C4-2B (cell line): ENCODE data around the gene SEPTIN12.

Experiments used
- ZFX ChIP-seq: fragments of 450-650 bp; IDR thresholded peaks from 2 replicates; pipeline ENCODE4 v1.6.1; 2017
- TF ChIP-seq, protein P1 (sequence below): fragments of 450-650 bp; conservative IDR thresholded peaks from 2 replicates; pipeline ENCODE4 v1.5.1; 2017; ENCODE audit warnings: mild to moderate bottlenecking

DNA sequence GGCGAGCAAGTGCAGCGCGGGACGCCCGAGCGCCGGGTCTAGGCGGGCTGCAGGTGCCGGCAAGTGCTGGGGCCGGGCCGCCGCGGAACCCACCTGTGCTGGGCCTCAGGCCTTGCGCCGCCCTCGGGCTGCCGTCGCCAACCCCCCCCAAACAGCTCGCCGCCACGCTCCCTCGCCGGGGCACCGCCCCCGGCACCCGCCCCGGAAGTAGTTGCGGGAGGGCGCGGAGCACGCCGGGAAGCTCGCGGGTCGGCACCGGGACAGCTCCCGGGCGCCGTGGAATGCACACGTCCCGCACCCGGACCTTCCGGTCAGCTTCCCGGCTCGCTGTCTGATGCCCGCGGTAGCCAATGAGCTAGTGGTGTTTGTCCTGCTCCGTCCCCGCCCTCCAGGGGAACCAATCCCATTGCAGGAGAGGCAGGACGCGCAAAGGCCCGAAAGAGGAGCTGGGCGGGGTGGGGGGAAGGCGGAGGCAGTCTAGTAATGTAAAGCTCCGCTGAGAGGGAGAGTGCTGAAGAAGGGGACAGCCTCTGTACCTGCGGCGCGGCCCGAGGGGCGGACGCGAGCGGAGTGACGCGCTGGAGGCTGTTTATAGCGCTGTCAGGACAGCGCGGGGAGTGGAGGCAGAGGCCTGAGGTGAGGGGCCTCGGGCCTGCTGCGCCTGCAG is 53.9 kb downstream of the SEPTIN12 start, which contains the start of the genes ANKS3 and DNAAF8:
- TF ChIP-seq, protein P1, sequence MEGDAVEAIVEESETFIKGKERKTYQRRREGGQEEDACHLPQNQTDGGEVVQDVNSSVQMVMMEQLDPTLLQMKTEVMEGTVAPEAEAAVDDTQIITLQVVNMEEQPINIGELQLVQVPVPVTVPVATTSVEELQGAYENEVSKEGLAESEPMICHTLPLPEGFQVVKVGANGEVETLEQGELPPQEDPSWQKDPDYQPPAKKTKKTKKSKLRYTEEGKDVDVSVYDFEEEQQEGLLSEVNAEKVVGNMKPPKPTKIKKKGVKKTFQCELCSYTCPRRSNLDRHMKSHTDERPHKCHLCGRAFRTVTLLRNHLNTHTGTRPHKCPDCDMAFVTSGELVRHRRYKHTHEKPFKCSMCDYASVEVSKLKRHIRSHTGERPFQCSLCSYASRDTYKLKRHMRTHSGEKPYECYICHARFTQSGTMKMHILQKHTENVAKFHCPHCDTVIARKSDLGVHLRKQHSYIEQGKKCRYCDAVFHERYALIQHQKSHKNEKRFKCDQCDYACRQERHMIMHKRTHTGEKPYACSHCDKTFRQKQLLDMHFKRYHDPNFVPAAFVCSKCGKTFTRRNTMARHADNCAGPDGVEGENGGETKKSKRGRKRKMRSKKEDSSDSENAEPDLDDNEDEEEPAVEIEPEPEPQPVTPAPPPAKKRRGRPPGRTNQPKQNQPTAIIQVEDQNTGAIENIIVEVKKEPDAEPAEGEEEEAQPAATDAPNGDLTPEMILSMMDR = no peak
- TF ChIP-seq ZFX = peak; percentile 83; the same call in 1 of the 2 replicates
